HG03432 (cell line): ENCODE results near the gene HSF2BP.
"Not testable (repeated sequence)": the region's sequence is repeated elsewhere in the genome, so short reads cannot be mapped to it uniquely, and the experiment has no call there.

Experiments
- ATAC-seq: cut with Tn5 transposase; IDR thresholded peaks from one replicate; pipeline ENCODE4 v1.9.1; 2021; ENCODE audit warnings: mild to moderate bottlenecking, moderate library complexity; ENCODE audit not compliant: unreplicated experiment

The HSF2BP gene

GRCh38 chr21:43622796-43623195 lies 36.5 kb downstream of the HSF2BP start:
- no peak for ATAC-seq

GRCh38 chr21:43619856-43620255 lies 39.4 kb downstream of the HSF2BP start:
- ATAC-seq: no peak

GRCh38 chr21:43619344-43619743 lies 39.9 kb downstream of the HSF2BP start:
- ATAC-seq: no peak

- ATAC-seq: no peak
Observed at GRCh38 chr21:43618940-43619339, 40.3 kb downstream of the HSF2BP start.

- ATAC-seq: not testable (repeated sequence)
Observed at GRCh38 chr21:43616861-43617260, 42.4 kb downstream of the HSF2BP start.

GRCh38 chr21:43614839-43615238 lies 44.4 kb downstream of the HSF2BP start:
- ATAC-seq: no peak

GRCh38 chr21:43613755-43614638 lies 45.3 kb downstream of the HSF2BP start:
- no peak for ATAC-seq

- ATAC-seq: no peak
Observed at GRCh38 chr21:43611598-43612369, 47.5 kb downstream of the HSF2BP start.

- ATAC-seq: no peak
Observed at GRCh38 chr21:43609501-43610340, 49.6 kb downstream of the HSF2BP start.

- ATAC-seq: no peak
Observed at GRCh38 chr21:43608664-43609063, 50.6 kb downstream of the HSF2BP start.

GRCh38 chr21:43608225-43608624 lies 51.1 kb downstream of the HSF2BP start:
- no peak for ATAC-seq

- no peak for ATAC-seq
Observed at GRCh38 chr21:43605320-43606215, 53.7 kb downstream of the HSF2BP start.

GRCh38 chr21:43604505-43605204 lies 54.6 kb downstream of the HSF2BP start:
- ATAC-seq: no peak

- ATAC-seq: no peak
Observed at GRCh38 chr21:43603641-43604504, 55.4 kb downstream of the HSF2BP start.

GRCh38 chr21:43603233-43603626 lies 56.1 kb downstream of the HSF2BP start:
- ATAC-seq: no peak

- ATAC-seq: no peak
Observed at GRCh38 chr21:43602266-43603232, 56.7 kb downstream of the HSF2BP start.

GRCh38 chr21:43600642-43601402 lies 58.5 kb downstream of the HSF2BP start:
- no peak for ATAC-seq
